Left ventricle myocardium inferior (tissue), 1 donor: ENCODE data around the gene ANXA8. TPM values are rescaled to one million over a fixed set of nuclear protein-coding genes. Genes with fewer than 3 reads are reported as not detected.
"Not testable (repeated sequence)": the region's sequence is repeated elsewhere in the genome, so short reads cannot be mapped to it uniquely, and the experiment has no call there.

Source experiments
- DNase-seq: peaks from one replicate; pipeline ENCODE4 v3.0.0-alpha.2; 2020
- H3K27ac ChIP-seq: fragments of 200-600 bp; replicated peaks from 2 replicates; pipeline ENCODE4 v1.8.0; 2021
- H3K27me3 ChIP-seq: fragments of 200-600 bp; 2 replicates; pipeline ENCODE4 v1.8.0; 2021; ENCODE audit warnings: low read depth
- H3K36me3 ChIP-seq: fragments of 200-600 bp; 2 replicates; pipeline ENCODE4 v1.8.0; 2021
- H3K4me1 ChIP-seq: fragments of 200-600 bp; 2 replicates; pipeline ENCODE4 v1.8.0; 2021
- H3K4me3 ChIP-seq: fragments of 200-600 bp; 2 replicates; pipeline ENCODE4 v1.8.0; 2021; ENCODE audit warnings: mild to moderate bottlenecking, moderate library complexity
- H3K9me3 ChIP-seq: fragments of 200-600 bp; replicated peaks from 2 replicates; pipeline ENCODE4 v1.8.0; 2021
- intact Hi-C: fragments of 100-400 bp; cut with micrococcal nuclease; formaldehyde crosslinking; loops from one replicate; pipeline ENCODE4 v1.11.0; 2022
- total RNA-seq: library from RNA; stranded (reverse); fragmentation: NEBNext Ultra II Directional; extraction: Animal tissue kit (Norgen Biotek cat#: 25700); gene quantifications from one replicate; pipeline ENCODE4 v1.2.1, GENCODE V29; 2021
- TF ChIP-seq, protein P1 (sequence below): fragments of 200-600 bp; IDR thresholded peaks from 2 replicates; pipeline ENCODE4 v1.8.0; 2021; ENCODE audit warnings: antibody characterized with exemption, mild to moderate bottlenecking, borderline replicate concordance
- donor health status: DM: no; HTN: yes; CAD: no; lungs with severe emphysema.

Gene ANXA8
- total RNA-seq, 1 donor from 2014 or later: not detected

DNA sequence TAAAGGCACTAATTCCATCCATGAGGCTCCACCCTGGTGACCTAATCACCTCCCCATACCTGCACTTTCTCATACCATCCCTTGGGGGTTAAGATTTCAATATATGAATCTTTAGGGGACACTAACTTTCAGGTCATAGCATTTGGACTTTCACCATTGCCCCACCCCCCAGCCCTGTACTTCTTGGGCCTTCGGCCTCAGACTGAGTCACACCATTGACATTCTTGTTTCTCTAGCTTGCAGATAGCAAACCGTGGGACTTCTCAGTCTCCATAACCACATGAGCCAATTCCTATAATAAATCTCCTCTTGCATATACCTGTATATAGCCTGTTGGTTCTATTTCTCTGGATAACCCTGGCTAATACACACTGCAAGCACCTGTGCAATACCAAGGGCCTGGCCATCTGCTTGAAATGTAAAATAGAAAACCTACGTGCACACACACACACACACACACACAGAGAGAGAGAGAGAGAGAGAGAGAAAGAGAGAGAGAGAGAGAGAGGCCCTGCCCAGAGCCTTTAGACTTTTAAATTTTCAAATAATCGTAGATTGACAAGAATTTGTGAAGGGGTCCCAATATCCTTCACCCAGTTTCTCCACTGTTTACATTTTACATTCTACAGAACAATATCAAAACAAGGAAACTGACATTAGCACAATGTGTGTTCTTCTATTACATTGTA, 25.3 kb downstream of the ANXA8 start:
- no peaks in the 10 kb centered on the region for H3K36me3 ChIP-seq
- no peaks in the 10 kb centered on the region for H3K9me3 ChIP-seq
- no peak overlapping the region for H3K27ac ChIP-seq
- H3K27me3 ChIP-seq: peaks cover 12% of the 10 kb centered on the region
- no peak for DNase-seq
- intact Hi-C loops: no loop called here
- H3K4me1 ChIP-seq: no peaks in the 10 kb centered on the region
- no peak overlapping the region for H3K4me3 ChIP-seq
- TF ChIP-seq, protein P1, sequence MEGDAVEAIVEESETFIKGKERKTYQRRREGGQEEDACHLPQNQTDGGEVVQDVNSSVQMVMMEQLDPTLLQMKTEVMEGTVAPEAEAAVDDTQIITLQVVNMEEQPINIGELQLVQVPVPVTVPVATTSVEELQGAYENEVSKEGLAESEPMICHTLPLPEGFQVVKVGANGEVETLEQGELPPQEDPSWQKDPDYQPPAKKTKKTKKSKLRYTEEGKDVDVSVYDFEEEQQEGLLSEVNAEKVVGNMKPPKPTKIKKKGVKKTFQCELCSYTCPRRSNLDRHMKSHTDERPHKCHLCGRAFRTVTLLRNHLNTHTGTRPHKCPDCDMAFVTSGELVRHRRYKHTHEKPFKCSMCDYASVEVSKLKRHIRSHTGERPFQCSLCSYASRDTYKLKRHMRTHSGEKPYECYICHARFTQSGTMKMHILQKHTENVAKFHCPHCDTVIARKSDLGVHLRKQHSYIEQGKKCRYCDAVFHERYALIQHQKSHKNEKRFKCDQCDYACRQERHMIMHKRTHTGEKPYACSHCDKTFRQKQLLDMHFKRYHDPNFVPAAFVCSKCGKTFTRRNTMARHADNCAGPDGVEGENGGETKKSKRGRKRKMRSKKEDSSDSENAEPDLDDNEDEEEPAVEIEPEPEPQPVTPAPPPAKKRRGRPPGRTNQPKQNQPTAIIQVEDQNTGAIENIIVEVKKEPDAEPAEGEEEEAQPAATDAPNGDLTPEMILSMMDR: no peak

DNA sequence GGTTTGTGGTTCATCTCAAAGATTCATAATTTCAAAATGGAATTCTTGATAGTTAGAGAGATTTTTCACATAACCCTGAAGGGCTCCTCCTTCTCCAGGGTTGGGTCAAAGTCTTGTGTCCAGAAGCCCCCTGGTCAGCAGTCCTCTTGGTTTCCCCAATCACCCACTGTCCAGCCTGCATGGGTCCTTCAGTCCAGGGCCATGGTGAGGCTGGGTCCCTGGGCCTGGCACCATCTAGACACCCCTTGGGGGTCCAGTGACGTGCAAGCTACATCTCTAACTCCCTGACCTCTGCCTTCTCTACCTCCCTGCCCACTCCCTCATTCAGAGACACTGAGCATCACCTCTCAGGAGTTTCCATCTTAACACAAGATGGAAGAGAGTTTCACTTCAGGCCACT, 26.1 kb downstream of the ANXA8 start:
- H3K4me3 ChIP-seq: no peak overlapping the region
- peaks cover 12% of the 10 kb centered on the region for H3K27me3 ChIP-seq
- DNase-seq: no peak
- H3K4me1 ChIP-seq: no peaks in the 10 kb centered on the region
- H3K36me3 ChIP-seq: no peaks in the 10 kb centered on the region
- TF ChIP-seq, protein P1: no peak
- H3K9me3 ChIP-seq: no peaks in the 10 kb centered on the region
- intact Hi-C loops: no loop called here
- no peak overlapping the region for H3K27ac ChIP-seq

DNA sequence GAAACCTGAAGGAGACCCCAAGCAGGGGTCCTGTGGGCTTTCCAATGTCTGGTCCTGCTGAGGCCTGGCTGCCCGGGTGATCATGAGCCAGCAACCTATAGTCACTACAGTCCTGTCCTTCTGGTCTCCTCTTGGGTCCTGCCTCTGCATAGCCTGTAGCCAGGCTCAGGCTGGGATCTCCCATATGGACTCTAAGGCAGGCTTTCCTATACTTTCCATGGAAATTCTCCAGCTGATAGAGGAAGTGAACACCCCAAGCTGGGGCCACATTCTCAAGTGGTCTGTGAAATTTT, 26.4 kb downstream of the ANXA8 start:
- no peaks in the 10 kb centered on the region for H3K9me3 ChIP-seq
- peaks cover 12% of the 10 kb centered on the region for H3K27me3 ChIP-seq
- H3K27ac ChIP-seq: no peak overlapping the region
- no peaks in the 10 kb centered on the region for H3K4me1 ChIP-seq
- TF ChIP-seq, protein P1: no peak
- no peak overlapping the region for H3K4me3 ChIP-seq
- intact Hi-C loops: no loop called here
- no peaks in the 10 kb centered on the region for H3K36me3 ChIP-seq
- DNase-seq: no peak

- Histone ChIP-seq H3K27me3 (peaks cover 12% of the 10 kb centered on the region), H3K9me3 (no peaks in the 10 kb centered on the region), H3K4me3 (no peak overlapping the region), H3K4me1 (no peaks in the 10 kb centered on the region), H3K36me3 (no peaks in the 10 kb centered on the region), H3K27ac (no peak overlapping the region)
- intact Hi-C loops: no loop called here
- DNase-seq: no peak
- TF ChIP-seq, protein P1: no peak
Measured at GRCh38 chr10:47456794-47457527, 27.0 kb downstream of the ANXA8 start.

- Histone ChIP-seq H3K36me3 (no peaks in the 10 kb centered on the region), H3K27me3 (peaks cover 12% of the 10 kb centered on the region), H3K9me3 (no peaks in the 10 kb centered on the region), H3K27ac (no peak overlapping the region), H3K4me3 (no peak overlapping the region), H3K4me1 (no peaks in the 10 kb centered on the region)
- intact Hi-C loops: no loop called here
- no peak for DNase-seq
- TF ChIP-seq, protein P1: no peak
Measured at GRCh38 chr10:47456079-47456785, 27.7 kb downstream of the ANXA8 start.

DNA sequence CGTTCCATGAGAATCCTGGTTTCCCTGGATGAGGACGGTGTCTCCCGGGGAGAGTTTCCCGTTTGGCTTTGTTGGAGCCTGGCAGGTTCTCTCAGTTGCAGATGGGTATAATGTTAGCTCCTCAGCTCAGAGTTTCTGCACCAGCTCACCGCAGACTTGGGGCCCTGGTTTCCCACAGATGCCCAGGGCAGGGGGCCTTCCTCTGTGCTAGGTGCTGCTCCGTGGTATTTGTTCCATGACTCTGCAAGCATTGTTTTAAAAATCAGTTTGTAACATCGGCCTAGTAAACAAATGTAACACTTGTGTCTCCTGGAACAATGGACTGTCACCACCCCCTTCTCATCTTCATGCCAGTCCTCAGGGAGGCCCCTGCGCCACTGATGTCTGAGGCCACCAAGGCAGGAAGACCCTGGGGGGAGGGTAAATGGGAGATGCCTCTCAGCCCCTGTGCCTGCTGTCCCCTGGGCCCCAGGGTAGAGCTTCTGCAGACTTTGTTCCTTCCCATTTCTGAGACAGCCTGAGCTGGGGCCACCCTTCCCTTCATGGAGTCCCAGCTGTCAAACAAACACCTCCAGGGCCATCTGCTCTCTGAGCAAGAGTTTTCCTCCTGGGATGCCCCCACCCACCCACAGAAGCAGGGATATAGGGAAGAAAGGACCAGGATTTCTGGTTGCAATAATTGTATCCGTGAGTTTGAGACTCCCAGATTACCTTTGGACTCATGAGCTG, 28.4 kb downstream of the ANXA8 start:
- H3K27me3 ChIP-seq: peaks cover 13% of the 10 kb centered on the region
- DNase-seq, intact Hi-C loops, H3K4me3 ChIP-seq, H3K27ac ChIP-seq, H3K4me1 ChIP-seq, H3K36me3 ChIP-seq, H3K9me3 ChIP-seq: not testable (repeated sequence)
